ENCODE results near the gene EIF3J.
"Not testable (repeated sequence)": the region's sequence is repeated elsewhere in the genome, so short reads cannot be mapped to it uniquely, and the experiment has no call there.

EIF3J gene, protein sequence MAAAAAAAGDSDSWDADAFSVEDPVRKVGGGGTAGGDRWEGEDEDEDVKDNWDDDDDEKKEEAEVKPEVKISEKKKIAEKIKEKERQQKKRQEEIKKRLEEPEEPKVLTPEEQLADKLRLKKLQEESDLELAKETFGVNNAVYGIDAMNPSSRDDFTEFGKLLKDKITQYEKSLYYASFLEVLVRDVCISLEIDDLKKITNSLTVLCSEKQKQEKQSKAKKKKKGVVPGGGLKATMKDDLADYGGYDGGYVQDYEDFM

DNA sequence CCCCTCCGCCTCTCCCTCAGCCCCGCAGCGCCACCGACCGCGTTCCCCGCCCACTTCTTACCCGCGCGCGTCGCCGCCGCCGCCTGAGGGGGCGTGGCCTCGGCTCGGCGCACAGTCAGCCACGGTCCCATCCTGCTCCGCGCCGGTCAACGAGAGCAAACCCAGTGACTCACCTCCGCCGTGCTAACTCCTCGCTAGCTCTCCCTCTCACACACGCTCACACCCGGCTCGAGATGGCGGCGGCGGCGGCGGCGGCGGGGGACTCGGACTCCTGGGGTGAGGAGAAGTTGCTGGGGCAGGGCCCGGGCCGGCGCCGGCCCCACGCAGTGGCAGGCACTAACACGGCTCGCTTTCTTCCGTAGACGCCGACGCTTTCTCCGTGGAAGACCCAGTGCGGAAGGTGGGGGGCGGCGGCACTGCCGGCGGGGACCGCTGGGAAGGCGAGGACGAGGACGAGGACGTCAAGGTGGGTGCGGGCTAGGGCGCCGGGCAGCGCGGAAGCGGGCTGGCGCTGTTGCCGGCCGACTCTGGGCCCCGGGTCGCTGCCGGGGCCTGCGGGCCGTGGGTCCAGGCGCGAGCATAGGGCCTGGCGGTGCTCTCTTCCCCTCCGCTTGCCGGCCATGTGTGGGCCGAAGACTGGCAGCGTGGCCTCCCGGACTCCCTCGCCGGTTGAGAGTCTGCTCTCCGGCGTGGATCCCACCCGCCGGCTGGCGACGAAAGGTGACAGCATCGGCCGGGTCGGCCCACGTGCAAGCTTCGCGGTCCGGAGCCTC is at the start of gene EIF3J:
Gene EIF3J (plus strand): TSS at position 186 of the 773 bp plus-strand sequence. CDS start 48 bp downstream, at position 234.
- DNase-seq: peak; percentile 88 to 93 (median 90)

DNA sequence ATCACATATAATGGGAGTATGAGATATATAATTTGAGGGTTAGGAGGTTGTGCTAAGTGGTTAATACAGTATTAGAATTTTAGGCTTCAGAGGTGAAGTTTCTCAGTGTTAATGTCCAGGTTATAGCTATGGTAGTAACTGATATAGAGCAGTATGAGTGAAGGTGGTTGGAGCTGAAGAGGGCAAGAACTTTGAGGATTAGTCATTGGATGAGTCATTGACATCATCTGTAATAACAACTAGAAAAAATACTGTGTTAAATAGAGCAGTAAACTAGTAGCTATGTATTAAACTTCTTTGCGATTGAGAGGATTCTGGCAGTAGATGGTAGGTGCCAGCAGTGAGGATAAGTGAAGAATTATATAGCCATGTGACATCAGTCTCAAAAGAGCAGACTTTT is 47.5 kb upstream of the EIF3J start:
- no peak for DNase-seq

DNA sequence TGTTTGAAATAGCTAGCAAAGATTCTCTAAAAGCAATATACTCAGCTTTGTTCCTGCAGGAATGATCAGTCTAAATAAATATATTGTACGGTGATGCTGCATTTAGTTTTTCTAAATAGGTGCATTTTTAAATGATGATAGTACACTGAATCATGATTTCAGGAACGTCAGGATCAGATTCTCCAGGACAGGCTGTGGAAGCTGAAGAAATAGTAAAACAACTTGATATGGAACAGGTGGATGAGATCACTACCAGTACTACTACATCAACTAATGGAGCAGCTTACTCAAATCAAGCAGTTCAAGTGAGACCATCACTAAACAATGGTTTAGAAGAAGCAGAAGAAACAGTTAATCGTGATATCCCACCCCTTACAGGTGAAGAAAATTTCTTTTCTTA is 46.3 kb upstream of the EIF3J start:
- no peak for DNase-seq

DNA sequence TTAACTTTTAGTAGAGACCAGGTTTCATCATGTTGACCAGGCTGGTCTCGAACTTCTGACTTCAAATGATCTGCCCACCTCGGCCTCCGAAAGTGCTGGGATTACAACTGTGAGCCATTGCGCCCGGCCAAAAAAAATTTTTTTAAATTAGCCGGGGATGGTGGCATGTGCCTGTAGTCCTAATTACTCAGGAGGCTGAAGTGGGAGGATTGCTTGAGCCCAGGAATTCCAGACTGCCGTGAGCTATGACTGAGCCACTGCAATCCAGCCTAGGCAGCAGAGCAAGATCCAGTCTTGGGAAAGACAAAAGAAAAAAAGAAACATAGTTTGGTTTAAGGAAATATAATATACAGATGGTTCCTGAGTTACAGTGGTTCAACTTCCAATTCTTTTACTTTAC is 44.9 kb upstream of the EIF3J start:
- DNase-seq: no peak

DNA sequence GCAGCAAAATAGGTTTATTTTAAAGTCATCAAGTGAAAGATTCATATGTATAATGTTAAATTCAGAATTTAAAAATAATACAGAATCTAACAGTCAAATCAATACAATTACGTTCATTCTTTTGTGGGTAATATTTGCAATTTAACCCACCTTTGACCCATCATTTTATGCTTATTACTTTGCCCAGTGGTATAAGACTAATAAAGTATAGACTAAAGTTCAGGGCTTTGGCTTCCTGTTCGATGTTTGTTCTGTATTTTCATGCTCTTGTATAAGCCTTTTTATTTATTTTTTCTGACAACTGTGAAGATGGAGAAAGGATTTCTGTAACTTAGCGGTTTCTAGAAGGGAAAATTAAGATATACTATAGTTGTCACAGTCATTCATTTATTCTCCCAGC is 44.3 kb upstream of the EIF3J start:
- DNase-seq: no peak

DNA sequence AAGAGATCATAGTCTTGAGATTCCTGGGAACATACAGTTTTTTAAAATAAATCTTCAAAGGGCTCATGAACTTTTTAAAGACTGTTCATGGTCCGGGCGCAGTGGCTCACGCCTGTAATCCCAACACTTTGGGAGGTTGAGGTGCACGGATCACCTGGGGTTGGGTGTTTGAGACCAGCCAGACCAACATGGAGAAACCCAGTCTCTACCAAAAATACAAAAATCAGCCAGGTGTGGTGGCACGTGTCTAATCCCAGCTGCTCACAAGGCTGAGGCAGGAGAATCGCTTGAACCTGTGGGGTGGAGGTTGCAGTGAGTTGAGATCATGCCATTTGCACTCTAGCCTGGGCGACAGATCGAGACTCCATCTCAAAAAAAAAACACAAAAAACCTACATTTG is 41.4 kb upstream of the EIF3J start:
- no peak for DNase-seq

DNA sequence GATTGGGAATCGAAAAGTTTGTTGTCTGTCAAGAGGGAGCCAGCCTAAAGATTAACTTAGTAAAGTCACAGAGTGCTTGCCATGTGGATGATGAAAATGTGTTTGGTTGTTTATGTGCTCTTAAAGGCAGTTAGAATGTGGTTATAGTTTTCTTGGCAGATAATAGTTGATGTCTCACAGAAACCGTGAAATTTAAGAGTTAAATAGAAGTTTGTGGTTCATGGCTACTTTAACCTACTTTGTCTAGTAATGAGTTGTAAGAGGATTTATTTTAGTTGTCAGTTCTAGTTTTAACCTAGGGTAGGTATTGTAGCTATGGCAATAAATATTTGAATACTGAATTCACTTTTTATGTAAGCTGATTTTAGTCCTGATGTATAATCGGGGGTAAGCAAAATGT is 36.4 kb upstream of the EIF3J start:
- DNase-seq: no peak

DNA sequence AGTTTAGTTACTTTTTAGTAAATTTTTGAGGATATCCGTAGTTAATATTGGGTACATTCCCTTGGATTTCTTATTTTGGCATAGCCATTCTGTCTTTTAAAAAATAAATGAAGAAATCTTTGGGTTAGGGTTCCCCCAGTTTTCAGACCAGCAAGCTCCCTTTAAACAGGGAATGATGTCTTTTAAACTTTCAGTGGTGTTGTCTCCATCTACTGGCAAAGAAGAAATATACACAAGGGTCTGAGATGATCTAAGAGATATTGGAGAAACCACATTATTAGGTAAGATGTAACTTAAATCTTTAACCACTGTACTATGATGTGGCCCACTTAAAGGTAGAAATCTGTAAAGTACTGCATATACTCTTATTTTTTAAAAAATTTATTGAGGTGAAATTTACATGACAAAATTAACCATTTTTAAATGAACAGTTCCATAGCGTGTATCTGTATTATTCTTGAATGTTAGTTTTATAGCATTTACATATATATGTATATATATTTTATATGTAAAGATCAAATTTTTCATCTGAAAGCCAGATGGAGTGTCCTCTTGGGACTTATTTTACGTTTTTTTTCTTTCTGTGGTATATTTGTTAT is 35.1 kb upstream of the EIF3J start:
- peak in 1 of 3 experiments; percentile 47 for DNase-seq

DNA sequence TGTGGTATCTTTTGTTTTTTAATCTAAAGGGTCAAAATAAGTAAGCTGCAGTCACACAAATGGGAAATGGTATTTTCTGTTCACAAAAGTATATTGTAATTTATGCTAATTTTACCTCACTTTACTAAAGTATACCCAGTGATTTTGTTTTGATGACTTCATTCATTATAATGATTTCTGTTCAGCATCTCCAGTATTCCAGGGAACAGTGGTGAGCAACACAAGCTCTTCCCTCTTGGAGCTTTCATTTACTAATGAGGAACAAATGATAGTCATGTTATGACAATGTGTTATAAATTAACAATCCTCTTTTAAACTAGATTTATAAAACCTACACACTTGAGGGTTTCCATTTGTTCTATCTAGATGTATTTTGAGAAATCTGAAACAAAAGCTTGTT is 20.5 kb upstream of the EIF3J start:
- DNase-seq: no peak

DNA sequence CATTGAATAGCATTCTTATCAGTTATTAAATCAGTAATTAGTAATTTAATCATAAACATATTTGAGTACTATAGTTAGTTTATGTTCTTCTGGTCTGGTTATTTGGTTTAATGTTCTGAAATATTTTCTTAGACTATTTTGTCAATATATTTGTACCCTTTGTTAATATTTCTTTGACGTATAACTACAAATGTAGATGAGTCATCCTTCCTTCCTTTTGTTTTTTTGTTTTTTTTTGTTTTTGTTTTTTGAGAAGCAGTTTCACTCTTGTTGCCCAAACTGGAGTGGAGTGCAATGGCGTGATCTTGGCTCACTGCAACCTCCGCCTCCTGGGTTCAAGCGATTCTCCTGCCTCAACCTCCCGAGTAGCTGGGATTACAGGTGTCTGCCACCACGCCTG is 17.4 kb upstream of the EIF3J start:
- DNase-seq: no peak

DNA sequence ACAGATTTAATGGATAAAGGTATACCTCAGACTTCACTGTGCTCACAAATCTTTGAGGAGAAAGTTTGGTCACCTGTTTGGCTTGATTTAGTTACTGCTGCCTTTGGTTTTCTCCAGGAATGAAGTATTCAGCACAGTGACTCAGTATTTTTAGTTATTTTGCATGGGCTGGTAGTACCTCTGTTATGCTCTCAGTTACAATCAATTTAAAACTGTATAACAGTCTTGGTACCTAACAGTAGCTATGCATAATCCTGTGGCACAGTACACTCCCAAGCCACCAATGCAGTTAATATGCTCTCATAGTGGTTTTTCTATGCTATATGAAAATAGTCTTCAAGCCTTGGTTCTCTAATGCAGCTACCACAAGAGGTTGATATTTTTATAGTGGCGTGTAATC is 11.9 kb upstream of the EIF3J start:
- DNase-seq: no peak

DNA sequence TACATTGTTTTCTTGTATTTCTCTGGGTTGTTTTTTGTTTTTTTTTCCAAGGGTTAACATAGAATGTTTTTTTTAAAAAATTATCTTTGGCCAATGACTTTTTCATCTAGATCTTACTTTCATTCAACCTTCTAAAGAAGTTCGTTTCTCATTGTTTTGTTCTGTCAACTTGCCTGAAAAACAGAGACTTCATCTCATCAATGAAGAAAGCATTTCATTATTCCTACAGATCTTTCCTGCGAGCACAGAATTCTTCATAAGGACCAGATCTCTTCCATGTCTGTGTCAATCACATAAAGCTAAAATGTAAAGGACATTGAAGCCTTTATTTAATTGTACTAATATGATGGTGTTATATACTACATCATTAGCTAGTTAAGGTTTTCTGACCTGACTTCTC is 9.7 kb upstream of the EIF3J start:
- no peak for DNase-seq

DNA sequence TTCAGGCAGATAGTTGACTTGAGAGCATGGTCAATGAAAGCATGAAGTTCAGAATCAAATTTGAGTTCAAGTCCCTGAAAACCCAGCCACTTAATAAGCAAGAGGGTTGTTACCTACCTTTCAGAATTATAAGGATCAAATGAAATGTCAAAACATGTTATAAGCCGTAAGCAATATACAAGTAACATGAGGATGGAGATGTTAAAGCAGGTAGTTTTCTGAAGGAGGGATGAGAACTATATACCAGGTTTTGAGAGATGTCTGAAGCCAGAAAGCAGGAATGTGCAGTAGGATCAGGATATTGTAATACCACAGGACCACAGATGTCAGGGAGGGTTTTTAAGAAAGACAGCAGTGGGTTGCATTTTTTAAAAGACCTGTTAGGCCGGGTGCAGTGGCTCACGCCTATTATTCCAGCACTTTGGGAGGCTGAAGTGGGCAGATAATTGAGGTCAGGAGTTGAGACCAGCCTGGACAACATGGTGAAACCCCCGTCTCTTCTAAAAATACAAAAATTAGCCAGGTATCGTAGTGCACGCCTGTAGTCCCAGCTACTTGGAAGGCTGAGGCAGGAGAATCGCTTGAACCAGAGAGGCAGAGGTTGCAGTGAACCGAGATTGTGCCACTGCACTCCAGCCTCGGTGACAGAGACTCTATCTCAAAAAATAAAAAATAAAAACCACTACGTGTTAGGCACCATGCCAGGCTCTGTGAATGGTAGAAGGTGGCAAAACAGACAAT is 6.9 kb upstream of the EIF3J start:
- peak in 1 of 3 experiments; percentile 9 for DNase-seq

DNA sequence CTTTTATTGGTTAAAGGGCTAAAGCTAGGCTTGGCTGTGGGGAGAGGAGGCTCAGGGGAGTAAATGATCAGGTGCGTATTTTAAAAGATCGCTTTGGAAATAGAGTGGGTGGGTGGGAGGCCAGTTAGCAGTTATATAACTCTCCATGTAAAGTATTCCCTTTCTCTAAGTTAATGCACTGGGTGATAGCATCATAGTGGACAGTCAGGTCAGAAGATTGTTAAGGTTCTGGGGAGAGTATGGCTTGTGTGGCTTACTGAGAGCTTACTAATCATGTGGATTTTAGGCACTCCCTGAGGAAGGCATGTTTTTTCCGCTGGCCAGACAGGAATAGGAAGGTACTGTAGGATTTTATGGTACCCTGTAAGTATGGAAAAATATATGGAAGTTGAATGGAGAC is 6.3 kb upstream of the EIF3J start:
- DNase-seq: peak in 1 of 3 experiments; percentile 11

DNA sequence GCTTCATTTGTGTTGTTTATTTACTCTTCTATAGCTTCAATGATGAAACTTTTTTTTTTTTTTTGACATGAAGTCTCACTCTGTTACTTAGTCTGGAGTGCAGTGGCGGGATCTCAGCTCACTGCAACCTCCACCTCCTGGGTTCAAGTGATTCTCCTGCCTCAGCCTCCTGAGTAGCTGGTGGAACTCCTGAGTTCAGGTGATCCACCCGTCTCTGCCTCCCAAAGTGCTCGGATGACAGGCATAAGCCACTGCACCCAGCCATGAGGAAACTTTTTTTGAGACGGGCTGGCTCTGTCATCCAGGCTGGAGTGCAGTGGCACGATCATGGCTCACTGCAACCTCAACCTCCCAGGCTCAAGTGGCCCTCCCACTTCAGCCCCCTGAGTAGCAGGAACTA is 4.7 kb upstream of the EIF3J start:
- DNase-seq: not testable (repeated sequence)

DNA sequence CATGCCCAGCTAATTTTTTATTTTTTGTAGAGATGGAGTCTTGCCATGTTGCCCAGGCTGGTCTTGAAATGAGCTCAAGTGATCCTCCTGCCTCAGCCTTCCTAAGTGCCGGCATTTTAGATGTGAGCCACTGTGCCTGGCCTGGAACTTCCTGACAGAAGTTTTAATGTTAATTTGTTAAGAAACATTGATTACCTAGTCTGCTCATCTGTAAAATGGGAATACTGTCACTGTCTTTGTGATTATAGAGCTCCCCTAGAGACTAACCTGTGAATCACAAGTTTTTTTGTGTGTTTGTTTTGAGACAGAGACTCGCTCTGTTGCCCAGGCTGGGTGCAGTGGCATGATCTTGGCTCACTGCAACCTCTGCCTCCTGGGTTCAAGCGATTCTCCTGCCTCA is 4.3 kb upstream of the EIF3J start:
- no peak for DNase-seq

DNA sequence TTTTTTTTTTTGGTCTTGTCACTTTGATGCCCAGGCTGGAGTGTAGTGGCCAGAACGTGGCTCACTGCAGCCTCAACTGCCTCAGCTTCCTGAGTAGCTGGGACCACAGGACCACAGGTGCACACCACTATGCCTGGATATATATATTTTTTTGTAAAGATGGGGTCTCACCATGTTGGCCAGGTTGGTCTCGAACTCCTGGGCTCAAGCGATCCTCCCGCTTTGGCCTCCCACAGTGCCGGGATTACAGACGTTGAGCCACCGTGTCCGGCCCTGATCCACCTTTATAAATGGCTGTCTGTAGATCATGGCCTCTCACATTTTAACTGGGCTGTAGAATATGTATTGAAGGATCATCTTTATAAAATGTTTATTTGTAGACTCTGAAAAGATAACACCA is 1.9 kb upstream of the EIF3J start:
- no peak for DNase-seq

DNA sequence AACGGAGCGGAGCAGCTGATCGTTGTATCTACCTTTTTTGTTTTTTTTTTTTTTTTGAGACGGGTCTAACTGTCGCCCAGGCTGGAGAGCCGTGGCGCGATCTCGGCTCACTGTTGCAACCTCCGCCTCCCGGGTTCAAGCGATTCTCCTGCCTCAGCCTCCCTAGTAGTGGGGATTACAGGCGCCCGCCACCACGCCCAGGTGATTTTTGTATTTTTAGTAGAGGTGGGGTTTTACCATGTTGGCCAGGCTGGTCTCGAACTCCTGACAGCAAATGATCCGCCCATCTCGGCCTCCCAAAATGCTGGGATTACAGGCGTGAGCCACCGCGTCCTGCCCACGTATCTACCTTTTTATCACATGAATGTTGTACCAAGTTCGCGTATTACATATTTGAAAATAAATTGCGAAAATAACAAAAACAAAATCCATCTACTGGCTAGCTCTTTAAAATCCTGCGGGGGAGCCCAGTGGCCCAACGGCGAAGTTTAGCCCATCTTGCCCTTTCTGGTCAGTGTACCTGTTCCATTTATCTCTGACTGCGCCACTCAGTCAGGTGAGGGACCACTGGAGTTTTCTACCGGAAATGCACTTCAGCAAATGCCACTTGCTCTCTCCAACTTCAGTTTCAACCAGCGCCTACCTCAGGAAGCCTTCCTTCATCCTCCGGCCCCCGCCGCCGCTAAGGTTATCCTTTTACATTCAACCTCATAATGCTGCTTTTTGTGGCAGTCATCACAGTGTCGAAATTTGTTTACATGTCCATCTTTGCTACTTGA is 1.2 kb upstream of the EIF3J start:
- DNase-seq: peak in 1 of 3 experiments; percentile 4

DNA sequence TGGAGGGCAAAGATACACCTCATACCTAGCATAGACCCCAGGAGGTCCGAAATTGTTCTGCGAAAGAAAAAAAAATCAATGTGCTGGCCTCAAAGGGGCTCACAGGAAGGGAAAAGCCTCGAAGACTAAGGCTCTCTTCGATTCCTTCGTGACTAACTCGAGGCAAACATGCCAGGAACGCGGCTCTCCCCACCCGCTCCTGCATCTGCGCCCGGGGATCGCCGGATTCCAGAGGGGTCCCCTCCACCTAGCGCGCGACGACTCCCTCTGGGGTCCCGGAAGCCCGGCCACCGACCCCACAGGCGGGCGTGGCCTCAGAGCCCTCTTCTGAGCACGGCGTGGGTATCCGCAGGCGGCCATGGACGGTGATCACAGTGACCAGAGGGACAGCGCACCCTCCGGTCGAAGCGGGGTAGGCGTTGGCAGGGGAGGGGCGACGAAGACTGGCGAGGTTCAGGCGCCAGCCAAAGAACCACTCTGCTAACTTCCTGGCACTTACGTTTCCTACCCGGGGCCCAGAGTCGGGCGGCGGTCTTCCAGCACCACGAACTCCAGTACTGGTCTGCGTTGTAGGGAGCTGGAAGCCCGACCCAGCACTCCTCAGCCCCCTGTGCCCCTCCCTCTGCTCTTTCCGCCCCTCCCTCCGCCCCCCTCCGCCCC is 515 bp upstream of the EIF3J start:
- DNase-seq: peak in 2 of 3 experiments; percentile 88 to 93

DNA sequence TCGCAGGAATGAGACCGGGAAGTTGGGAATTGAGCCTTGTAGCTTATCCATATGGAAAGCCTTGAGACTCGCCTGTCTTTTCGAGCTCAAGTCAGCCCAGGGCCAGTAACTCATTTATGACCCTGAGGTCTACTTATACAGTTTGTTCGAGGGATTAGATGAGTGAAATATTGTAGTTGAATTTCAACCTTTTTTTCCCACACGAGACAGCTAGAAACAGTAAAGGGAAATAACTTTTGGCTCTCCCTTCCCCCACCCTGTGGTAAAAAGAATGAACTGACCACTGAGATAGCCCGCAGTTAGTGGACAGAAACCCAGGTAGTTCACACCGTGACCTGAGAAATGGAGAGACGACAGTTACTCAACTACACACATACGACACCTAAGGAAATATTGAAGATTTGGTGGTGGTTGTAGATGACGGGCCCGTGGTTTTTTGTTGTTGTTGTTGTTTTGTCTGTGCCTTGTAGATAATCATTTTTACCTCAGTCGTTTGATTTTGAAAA is 841 bp downstream of the EIF3J start:
- DNase-seq: peak in 1 of 3 experiments; percentile 58

DNA sequence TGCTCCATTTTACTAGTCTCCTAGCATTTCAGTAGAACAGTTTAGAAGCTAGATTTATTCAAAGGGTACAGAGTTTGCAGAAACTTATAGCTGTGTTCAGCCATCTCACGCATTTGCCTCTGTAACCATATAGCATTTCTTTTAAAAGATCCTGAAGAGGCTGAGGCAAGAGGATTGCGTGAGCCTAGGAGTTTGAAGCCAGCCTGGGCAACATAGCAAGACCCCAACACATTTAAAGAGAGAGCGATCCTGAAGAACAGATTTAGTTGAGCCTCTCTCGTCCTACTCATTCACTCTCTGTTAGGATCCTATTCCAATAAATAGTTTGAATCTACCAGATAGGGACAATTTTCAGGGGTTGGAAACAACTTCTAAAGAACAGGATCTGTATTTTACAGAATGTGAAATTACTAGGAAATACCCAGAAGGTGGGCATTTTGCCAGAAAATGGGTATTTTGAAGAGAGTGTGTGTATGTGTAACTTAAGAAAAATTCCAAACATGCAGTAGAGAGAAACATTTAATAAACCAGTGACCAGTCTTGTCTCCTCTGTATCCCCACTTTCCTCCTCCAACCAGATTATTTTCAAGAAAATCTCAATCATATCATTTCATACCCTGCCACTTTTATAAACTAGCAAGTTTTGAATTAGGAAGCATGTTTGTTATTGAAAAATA is 4.5 kb downstream of the EIF3J start:
- no peak for DNase-seq
